GM13976 (cell line): ENCODE results near the gene HOXA4.

Source experiments
- DNase-seq: peaks from one replicate; pipeline ENCODE4 v3.0.0; 2012; ENCODE audit warnings: low spot score
- CTCF ChIP-seq: IDR thresholded peaks from 2 replicates; pipeline ENCODE4 v1.5.1; 2012; ENCODE audit warnings: borderline replicate concordance, mild to moderate bottlenecking; ENCODE audit not compliant: insufficient read depth; ENCODE audit errors: extremely low read depth, missing control alignments, control extremely low read depth
- in situ Hi-C: fragments of 300-500 bp; cut with MboI; formaldehyde crosslinking; loops from one replicate; pipeline ENCODE4 v1.12.0; 2022; ENCODE audit warnings: low sequenced_read_pairs, mixed read lengths, inconsistent platforms; ENCODE audit not compliant: unreplicated experiment

The HOXA4 gene

GRCh38 chr7:27110186-27111031 lies 20.1 kb downstream of the HOXA4 start:
- in situ Hi-C loops, result no loop called here
- no peak for DNase-seq
- TF ChIP-seq CTCF, result no peak

GRCh38 chr7:27109466-27110185 lies 20.9 kb downstream of the HOXA4 start:
- no peak for DNase-seq
- TF ChIP-seq CTCF, result no peak
- in situ Hi-C loops, result no loop called here

- DNase-seq, result no peak
- in situ Hi-C loops, result no loop called here
- TF ChIP-seq CTCF, result no peak
These were observed 22.0 kb downstream of the HOXA4 start for GRCh38 chr7:27108390-27109127.

GRCh38 chr7:27107391-27108381 lies 22.9 kb downstream of the HOXA4 start:
- no peak for TF ChIP-seq CTCF
- no peak for DNase-seq
- in situ Hi-C loops, result no loop called here

- in situ Hi-C loops, result no loop called here
- TF ChIP-seq CTCF, result no peak
- DNase-seq, result no peak
These were observed 23.7 kb downstream of the HOXA4 start for GRCh38 chr7:27106901-27107240.
